Measurements from ENCODE around the gene PKD2L1.

DNA sequence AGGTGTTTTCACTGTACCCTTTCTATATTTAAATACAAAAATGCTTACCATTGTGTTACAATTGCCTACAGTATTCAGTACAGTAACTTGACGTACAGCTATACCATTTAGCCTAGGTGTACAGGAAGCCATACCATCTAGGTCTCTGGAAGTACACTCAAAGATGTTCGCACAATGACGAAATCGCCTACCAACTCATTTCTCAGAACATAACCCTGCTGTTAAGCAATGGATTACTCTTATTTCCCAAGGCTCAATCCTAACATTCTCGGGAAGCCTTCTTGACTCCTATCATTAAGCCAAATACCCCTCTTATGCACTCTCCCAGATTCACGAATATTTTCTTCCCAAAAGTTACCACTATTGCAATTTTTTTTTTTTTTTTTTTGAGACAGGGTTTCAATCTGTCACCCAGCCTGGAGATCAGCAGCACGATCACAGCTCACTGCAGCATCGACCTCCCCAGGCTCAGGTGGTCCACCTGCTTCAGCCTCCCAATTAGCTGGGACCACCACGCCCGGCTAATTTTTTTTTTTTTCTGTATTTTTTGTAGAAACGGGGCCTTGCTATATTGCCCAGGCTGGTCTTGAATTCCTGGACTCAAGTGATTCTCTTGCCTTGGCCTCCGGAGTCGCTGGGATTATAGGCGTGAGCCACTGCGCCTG is 64.1 kb downstream of the PKD2L1 start:
- TF ChIP-seq RFX5 (IDR thresholded peaks at IDR 0.05; ENCODE audit: low read depth, low read length) (no peak), POLR2A (IDR thresholded peaks at IDR 0.05; ENCODE audit: low read depth, low read length) (no peak), ZNF24 (IDR thresholded peaks at IDR 0.05) (no peak), ESRRA (IDR thresholded peaks at IDR 0.05; ENCODE audit: low read length) (no peak), NR2C2 (IDR thresholded peaks at IDR 0.05; ENCODE audit: borderline replicate concordance, control insufficient read depth, insufficient read length, low read depth) (no peak)
- TF ChIP-seq, protein P1, sequence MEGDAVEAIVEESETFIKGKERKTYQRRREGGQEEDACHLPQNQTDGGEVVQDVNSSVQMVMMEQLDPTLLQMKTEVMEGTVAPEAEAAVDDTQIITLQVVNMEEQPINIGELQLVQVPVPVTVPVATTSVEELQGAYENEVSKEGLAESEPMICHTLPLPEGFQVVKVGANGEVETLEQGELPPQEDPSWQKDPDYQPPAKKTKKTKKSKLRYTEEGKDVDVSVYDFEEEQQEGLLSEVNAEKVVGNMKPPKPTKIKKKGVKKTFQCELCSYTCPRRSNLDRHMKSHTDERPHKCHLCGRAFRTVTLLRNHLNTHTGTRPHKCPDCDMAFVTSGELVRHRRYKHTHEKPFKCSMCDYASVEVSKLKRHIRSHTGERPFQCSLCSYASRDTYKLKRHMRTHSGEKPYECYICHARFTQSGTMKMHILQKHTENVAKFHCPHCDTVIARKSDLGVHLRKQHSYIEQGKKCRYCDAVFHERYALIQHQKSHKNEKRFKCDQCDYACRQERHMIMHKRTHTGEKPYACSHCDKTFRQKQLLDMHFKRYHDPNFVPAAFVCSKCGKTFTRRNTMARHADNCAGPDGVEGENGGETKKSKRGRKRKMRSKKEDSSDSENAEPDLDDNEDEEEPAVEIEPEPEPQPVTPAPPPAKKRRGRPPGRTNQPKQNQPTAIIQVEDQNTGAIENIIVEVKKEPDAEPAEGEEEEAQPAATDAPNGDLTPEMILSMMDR (IDR thresholded peaks at IDR 0.05 in 2 of 3, conservative IDR thresholded peaks at IDR 0.05 in 1 of 3; ENCODE audit: control insufficient read depth in 2 of 3, extremely low read depth in 1 of 3, insufficient read depth in 1 of 3, low read depth in 3 of 3, low read length in 3 of 3): no peak
- TF ChIP-seq, protein P2, sequence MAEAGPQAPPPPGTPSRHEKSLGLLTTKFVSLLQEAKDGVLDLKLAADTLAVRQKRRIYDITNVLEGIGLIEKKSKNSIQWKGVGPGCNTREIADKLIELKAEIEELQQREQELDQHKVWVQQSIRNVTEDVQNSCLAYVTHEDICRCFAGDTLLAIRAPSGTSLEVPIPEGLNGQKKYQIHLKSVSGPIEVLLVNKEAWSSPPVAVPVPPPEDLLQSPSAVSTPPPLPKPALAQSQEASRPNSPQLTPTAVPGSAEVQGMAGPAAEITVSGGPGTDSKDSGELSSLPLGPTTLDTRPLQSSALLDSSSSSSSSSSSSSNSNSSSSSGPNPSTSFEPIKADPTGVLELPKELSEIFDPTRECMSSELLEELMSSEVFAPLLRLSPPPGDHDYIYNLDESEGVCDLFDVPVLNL (IDR thresholded peaks at IDR 0.05; ENCODE audit: low read depth, low read length): no peak
